HEK293 (cell line): ENCODE measurements around the gene STEEP1.

Source experiments
- HIC1 ChIP-seq: fragments of 450-650 bp; formaldehyde crosslinking; IDR thresholded peaks from 2 replicates; pipeline ENCODE4 v1.5.1; 2016; ENCODE audit warnings: missing biosample characterization, missing genetic modification characterization
- HOXA7 ChIP-seq: sonication (generic); formaldehyde crosslinking; IDR thresholded peaks from 2 replicates; pipeline ENCODE4 v1.8.1; 2022; ENCODE audit warnings: missing genetic modification reagents, borderline replicate concordance
- HOXC10 ChIP-seq: sonication (generic); formaldehyde crosslinking; IDR thresholded peaks from 2 replicates; pipeline ENCODE4 v1.8.1; 2023; ENCODE audit warnings: mild to moderate bottlenecking, missing genetic modification reagents
- KLF16 ChIP-seq: fragments of 450-650 bp; formaldehyde crosslinking; IDR thresholded peaks from 2 replicates; pipeline ENCODE4 v1.5.1; 2017; ENCODE audit warnings: missing biosample characterization, missing genetic modification characterization
- SP7 ChIP-seq: fragments of 450-650 bp; formaldehyde crosslinking; IDR thresholded peaks from 2 replicates; pipeline ENCODE4 v1.5.1; 2016; ENCODE audit warnings: missing biosample characterization, missing genetic modification characterization
- YY2 ChIP-seq: fragments of 450-650 bp; formaldehyde crosslinking; IDR thresholded peaks from 2 replicates; pipeline ENCODE4 v1.5.1; 2016; ENCODE audit warnings: missing biosample characterization, missing genetic modification characterization
- ZBTB20 ChIP-seq: fragments of 450-650 bp; formaldehyde crosslinking; IDR thresholded peaks from 2 replicates; pipeline ENCODE4 v1.5.1; 2016; ENCODE audit warnings: missing biosample characterization, missing genetic modification characterization
- ZFP69B ChIP-seq: fragments of 450-650 bp; formaldehyde crosslinking; IDR thresholded peaks from 2 replicates; pipeline ENCODE4 v1.5.1; 2016; ENCODE audit warnings: missing biosample characterization, missing genetic modification characterization
- ZNF10 ChIP-seq: fragments of 450-650 bp; formaldehyde crosslinking; IDR thresholded peaks from 2 replicates; pipeline ENCODE4 v1.5.1; 2017; ENCODE audit warnings: missing biosample characterization, missing genetic modification characterization
- ZNF132 ChIP-seq: fragments of 450-650 bp; formaldehyde crosslinking; IDR thresholded peaks from 2 replicates; pipeline ENCODE4 v1.5.1; 2017; ENCODE audit warnings: missing biosample characterization, missing genetic modification characterization, borderline replicate concordance
- ZNF248 ChIP-seq: fragments of 450-650 bp; formaldehyde crosslinking; IDR thresholded peaks from 2 replicates; pipeline ENCODE4 v1.5.1; 2017; ENCODE audit warnings: missing biosample characterization, missing genetic modification characterization
- ZNF311 ChIP-seq: fragments of 450-650 bp; formaldehyde crosslinking; IDR thresholded peaks from 2 replicates; pipeline ENCODE4 v1.5.1; 2017; ENCODE audit warnings: missing biosample characterization, missing genetic modification characterization, borderline replicate concordance
- ZNF362 ChIP-seq: fragments of 450-650 bp; formaldehyde crosslinking; IDR thresholded peaks from 2 replicates; pipeline ENCODE4 v1.5.1; 2016; ENCODE audit warnings: missing biosample characterization, missing genetic modification characterization
- ZNF391 ChIP-seq: fragments of 450-650 bp; formaldehyde crosslinking; IDR thresholded peaks from 2 replicates; pipeline ENCODE4 v1.5.1; 2016; ENCODE audit warnings: low read depth, missing biosample characterization, missing genetic modification characterization, borderline replicate concordance
- ZNF423 ChIP-seq: fragments of 450-650 bp; formaldehyde crosslinking; IDR thresholded peaks from 2 replicates; pipeline ENCODE4 v1.5.1; 2016; ENCODE audit warnings: missing biosample characterization, missing genetic modification characterization
- ZNF449 ChIP-seq: fragments of 450-650 bp; formaldehyde crosslinking; IDR thresholded peaks from 2 replicates; pipeline ENCODE4 v1.5.1; 2017; ENCODE audit warnings: missing biosample characterization, mild to moderate bottlenecking, missing genetic modification characterization, moderate library complexity
- ZNF473 ChIP-seq: fragments of 450-650 bp; formaldehyde crosslinking; IDR thresholded peaks from 2 replicates; pipeline ENCODE4 v1.5.1; 2017; ENCODE audit warnings: missing biosample characterization, missing genetic modification characterization
- ZNF518A ChIP-seq: fragments of 450-650 bp; formaldehyde crosslinking; conservative IDR thresholded peaks from 2 replicates; pipeline ENCODE4 v1.5.1; 2016; ENCODE audit warnings: low read depth, missing biosample characterization, missing genetic modification characterization
- ZNF530 ChIP-seq: fragments of 450-650 bp; formaldehyde crosslinking; IDR thresholded peaks from 2 replicates; pipeline ENCODE4 v1.5.1; 2016; ENCODE audit warnings: low read depth, missing biosample characterization, missing genetic modification characterization
- ZNF544 ChIP-seq: fragments of 450-650 bp; formaldehyde crosslinking; IDR thresholded peaks from 2 replicates; pipeline ENCODE4 v1.5.0; 2017; ENCODE audit warnings: missing biosample characterization, missing genetic modification characterization
- ZNF558 ChIP-seq: fragments of 450-650 bp; formaldehyde crosslinking; IDR thresholded peaks from 2 replicates; pipeline ENCODE4 v1.5.1; 2016; ENCODE audit warnings: missing biosample characterization, missing genetic modification characterization
- ZNF571 ChIP-seq: fragments of 450-650 bp; formaldehyde crosslinking; IDR thresholded peaks from 2 replicates; pipeline ENCODE4 v1.5.0; 2017; ENCODE audit warnings: missing biosample characterization, missing genetic modification characterization
- ZNF624 ChIP-seq: fragments of 450-650 bp; formaldehyde crosslinking; IDR thresholded peaks from 2 replicates; pipeline ENCODE4 v1.5.1; 2017; ENCODE audit warnings: missing biosample characterization, missing genetic modification characterization
- ZNF670 ChIP-seq: fragments of 450-650 bp; formaldehyde crosslinking; IDR thresholded peaks from 2 replicates; pipeline ENCODE4 v1.5.1; 2016; ENCODE audit warnings: missing biosample characterization, missing genetic modification characterization, low read depth
- ZNF692 ChIP-seq: fragments of 450-650 bp; formaldehyde crosslinking; IDR thresholded peaks from 2 replicates; pipeline ENCODE4 v1.5.1; 2016; ENCODE audit warnings: missing biosample characterization, missing genetic modification characterization
- ZNF704 ChIP-seq: fragments of 450-650 bp; formaldehyde crosslinking; IDR thresholded peaks from 2 replicates; pipeline ENCODE4 v1.5.1; 2016; ENCODE audit warnings: missing biosample characterization, missing genetic modification characterization
- ZNF76 ChIP-seq: fragments of 450-650 bp; formaldehyde crosslinking; IDR thresholded peaks from 2 replicates; pipeline ENCODE4; 2016; ENCODE audit warnings: low read depth, missing biosample characterization, missing genetic modification characterization, borderline replicate concordance
- ZNF776 ChIP-seq: fragments of 450-650 bp; formaldehyde crosslinking; IDR thresholded peaks from 2 replicates; pipeline ENCODE4 v1.5.0; 2017; ENCODE audit warnings: missing biosample characterization, missing genetic modification characterization, borderline replicate concordance
- ZSCAN30 ChIP-seq: fragments of 450-650 bp; IDR thresholded peaks from 2 replicates; pipeline ENCODE4 v1.5.1; 2018; ENCODE audit warnings: missing biosample characterization, mild to moderate bottlenecking, missing genetic modification characterization, moderate library complexity

STEEP1 gene

GRCh38 chrX:119565107-119565663 lies at the start of gene STEEP1 (continued):
- TF ChIP-seq HIC1 (no peak), ZNF558 (tag by site-specific recombination) (no peak), ZNF423 (tag by site-specific recombination) (no peak), ZNF571 (no peak), ZNF311 (no peak), ZNF518A (tag by site-specific recombination) (peak; percentile 80), ZNF530 (tag by site-specific recombination) (no peak), ZNF362 (tag by site-specific recombination) (no peak), ZNF10 (tag by site-specific recombination) (no peak), YY2 (tag by site-specific recombination) (no peak), ZNF449 (tag by site-specific recombination) (no peak), ZNF248 (tag by site-specific recombination) (no peak), ZNF692 (tag by site-specific recombination) (0 out of 2 replicates have a peak, but pooled peaks have one; percentile 22), ZNF391 (tag by site-specific recombination) (no peak), ZNF776 (tag by site-specific recombination) (no peak), ZNF76 (peak; percentile 80), HOXC10 (CRISPR knock-in tag) (no peak), SP7 (tag by site-specific recombination) (peak; percentile 72), ZNF132 (tag by site-specific recombination) (no peak), HOXA7 (CRISPR knock-in tag) (no peak), ZNF704 (tag by site-specific recombination) (no peak), KLF16 (tag by site-specific recombination) (no peak), ZFP69B (tag by site-specific recombination) (no peak), ZNF473 (tag by site-specific recombination) (no peak), ZNF670 (tag by site-specific recombination) (no peak), ZNF544 (tag by site-specific recombination) (no peak), ZBTB20 (tag by site-specific recombination) (no peak), ZSCAN30 (tag by site-specific recombination) (peak; percentile 83), ZNF624 (tag by site-specific recombination) (no peak)
